Transverse colon (tissue), 4 donors: ENCODE data around the gene PRKCB.

Experiments used
- POLR2AphosphoS5 ChIP-seq, 3 donors: sonication (generic); formaldehyde crosslinking; IDR thresholded peaks; one replicate each; pipeline ENCODE4 v1.6.1; 2016; ENCODE audit warnings: antibody characterized with exemption in 3 of 3
- TF ChIP-seq, protein P1 (sequence below), 5 experiments: fragments of 200-600 bp in 3 of 5; fragments of 450-650 bp in 2 of 5; sonication (generic) in 3 of 5; IDR thresholded peaks; 1 replicate in 2 of 5; 2 replicates in 3 of 5; pipeline ENCODE4 v1.5.1; 2016 to 2017; ENCODE audit warnings: antibody characterized with exemption in 5 of 5, inconsistent platforms in 3 of 5, mild to moderate bottlenecking in 2 of 5, moderate library complexity in 1 of 5

DNA sequence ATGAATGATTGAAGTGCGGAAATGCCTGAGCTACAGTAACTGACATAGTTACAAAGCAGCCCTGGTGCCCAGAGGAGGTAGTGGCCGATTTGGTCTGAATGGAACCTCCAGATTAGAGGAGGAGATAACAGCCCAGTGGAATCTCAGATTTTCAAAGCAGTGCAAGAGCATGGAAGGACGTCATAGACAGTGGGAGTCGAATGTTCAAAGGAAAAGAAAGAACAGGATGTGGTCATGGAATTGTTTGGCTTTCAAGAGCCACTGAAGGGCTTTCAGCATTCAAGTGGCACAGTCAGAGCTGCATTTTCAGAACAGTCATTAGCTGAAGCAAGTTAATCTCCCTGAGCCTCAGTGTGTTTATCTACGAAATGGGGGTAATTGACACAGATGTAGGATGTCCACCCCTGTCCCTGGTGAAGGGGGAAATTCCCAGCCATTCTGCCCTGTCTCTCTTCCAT is 315.7 kb downstream of the PRKCB start:
- TF ChIP-seq, protein P1, sequence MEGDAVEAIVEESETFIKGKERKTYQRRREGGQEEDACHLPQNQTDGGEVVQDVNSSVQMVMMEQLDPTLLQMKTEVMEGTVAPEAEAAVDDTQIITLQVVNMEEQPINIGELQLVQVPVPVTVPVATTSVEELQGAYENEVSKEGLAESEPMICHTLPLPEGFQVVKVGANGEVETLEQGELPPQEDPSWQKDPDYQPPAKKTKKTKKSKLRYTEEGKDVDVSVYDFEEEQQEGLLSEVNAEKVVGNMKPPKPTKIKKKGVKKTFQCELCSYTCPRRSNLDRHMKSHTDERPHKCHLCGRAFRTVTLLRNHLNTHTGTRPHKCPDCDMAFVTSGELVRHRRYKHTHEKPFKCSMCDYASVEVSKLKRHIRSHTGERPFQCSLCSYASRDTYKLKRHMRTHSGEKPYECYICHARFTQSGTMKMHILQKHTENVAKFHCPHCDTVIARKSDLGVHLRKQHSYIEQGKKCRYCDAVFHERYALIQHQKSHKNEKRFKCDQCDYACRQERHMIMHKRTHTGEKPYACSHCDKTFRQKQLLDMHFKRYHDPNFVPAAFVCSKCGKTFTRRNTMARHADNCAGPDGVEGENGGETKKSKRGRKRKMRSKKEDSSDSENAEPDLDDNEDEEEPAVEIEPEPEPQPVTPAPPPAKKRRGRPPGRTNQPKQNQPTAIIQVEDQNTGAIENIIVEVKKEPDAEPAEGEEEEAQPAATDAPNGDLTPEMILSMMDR (IDR thresholded peaks at IDR 0.05) = no peak
- TF ChIP-seq POLR2AphosphoS5 (IDR thresholded peaks at IDR 0.05) = no peak
